Lower lobe of right lung (tissue), 2 donors: ENCODE data around the gene BPIFB1. TPM values are rescaled to one million over a fixed set of nuclear protein-coding genes. Genes with fewer than 3 reads are reported as not detected.

Experiments used
- ATAC-seq, 2 donors: fragments of 200-7000 bp; cut with Tn5 transposase; one replicate each; pipeline ENCODE4 v1.9.1; 2020 to 2022; ENCODE audit warnings: mild to moderate bottlenecking in 2 of 2, moderate library complexity in 2 of 2
- DNase-seq: peaks from one replicate; pipeline ENCODE4 v3.0.0-alpha.2; 2020
- H3K27ac ChIP-seq: fragments of 200-600 bp; one replicate; pipeline ENCODE4 v1.8.0; 2022
- H3K27me3 ChIP-seq: fragments of 200-600 bp; one replicate; pipeline ENCODE4 v1.8.0; 2022; ENCODE audit warnings: low read depth
- H3K36me3 ChIP-seq: fragments of 200-600 bp; one replicate; pipeline ENCODE4 v1.8.0; 2022; ENCODE audit warnings: mild to moderate bottlenecking
- H3K4me1 ChIP-seq: fragments of 200-600 bp; one replicate; pipeline ENCODE4 v1.8.0; 2022
- H3K4me3 ChIP-seq: fragments of 200-600 bp; one replicate; pipeline ENCODE4 v1.8.0; 2022; ENCODE audit warnings: mild to moderate bottlenecking
- H3K9me3 ChIP-seq: fragments of 200-600 bp; one replicate; pipeline ENCODE4 v1.8.0; 2022
- intact Hi-C: fragments of 100-400 bp; cut with DNase I; formaldehyde crosslinking; loops from one replicate; pipeline ENCODE4 v1.11.0; 2022
- total RNA-seq: library from RNA; stranded (reverse); fragmentation: NEBNext Ultra II Directional; extraction: Animal tissue kit (Norgen Biotek cat#: 25700); gene quantifications from one replicate; pipeline ENCODE4 v1.2.1, GENCODE V29; 2021
- TF ChIP-seq, protein P1 (sequence below): fragments of 200-600 bp; IDR thresholded peaks from one replicate; pipeline ENCODE4 v1.8.0; 2022; ENCODE audit warnings: antibody characterized with exemption, mild to moderate bottlenecking
- donor health status: DM: no; HTN: yes; CAD: no; lungs with severe emphysema.

BPIFB1 gene
- total RNA-seq, 1 donor from 2014 or later, result 263 TPM

DNA sequence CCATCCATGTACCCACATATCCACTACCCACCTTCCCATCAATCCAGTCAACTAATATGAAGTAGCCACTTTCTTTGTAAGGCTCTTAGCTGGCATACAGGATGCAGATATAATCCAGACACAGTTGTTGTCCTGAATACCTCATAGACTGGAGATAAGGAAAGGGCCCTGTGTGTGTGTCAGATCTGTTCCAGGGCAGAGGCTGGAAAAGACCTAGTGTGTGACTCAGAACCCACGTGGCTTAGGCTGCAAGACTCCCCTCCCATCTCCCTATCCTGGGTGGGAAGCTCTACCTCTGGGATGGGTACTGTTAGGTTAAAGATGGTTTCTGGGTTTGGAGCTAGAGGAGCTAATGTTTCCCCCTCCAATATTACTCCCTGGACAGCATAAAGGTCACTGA, 43.6 kb upstream of the BPIFB1 start:
- intact Hi-C loops, result no loop called here
- ATAC-seq (peak in 1 of 2 donors; percentile 26), DNase-seq (no peak)
- H3K36me3 ChIP-seq, result no peaks in the 10 kb centered on the region
- no peak overlapping the region for H3K27ac ChIP-seq
- H3K9me3 ChIP-seq, result no peaks in the 10 kb centered on the region
- no peak overlapping the region for H3K4me3 ChIP-seq
- H3K4me1 ChIP-seq, result no peaks in the 10 kb centered on the region
- TF ChIP-seq, protein P1, sequence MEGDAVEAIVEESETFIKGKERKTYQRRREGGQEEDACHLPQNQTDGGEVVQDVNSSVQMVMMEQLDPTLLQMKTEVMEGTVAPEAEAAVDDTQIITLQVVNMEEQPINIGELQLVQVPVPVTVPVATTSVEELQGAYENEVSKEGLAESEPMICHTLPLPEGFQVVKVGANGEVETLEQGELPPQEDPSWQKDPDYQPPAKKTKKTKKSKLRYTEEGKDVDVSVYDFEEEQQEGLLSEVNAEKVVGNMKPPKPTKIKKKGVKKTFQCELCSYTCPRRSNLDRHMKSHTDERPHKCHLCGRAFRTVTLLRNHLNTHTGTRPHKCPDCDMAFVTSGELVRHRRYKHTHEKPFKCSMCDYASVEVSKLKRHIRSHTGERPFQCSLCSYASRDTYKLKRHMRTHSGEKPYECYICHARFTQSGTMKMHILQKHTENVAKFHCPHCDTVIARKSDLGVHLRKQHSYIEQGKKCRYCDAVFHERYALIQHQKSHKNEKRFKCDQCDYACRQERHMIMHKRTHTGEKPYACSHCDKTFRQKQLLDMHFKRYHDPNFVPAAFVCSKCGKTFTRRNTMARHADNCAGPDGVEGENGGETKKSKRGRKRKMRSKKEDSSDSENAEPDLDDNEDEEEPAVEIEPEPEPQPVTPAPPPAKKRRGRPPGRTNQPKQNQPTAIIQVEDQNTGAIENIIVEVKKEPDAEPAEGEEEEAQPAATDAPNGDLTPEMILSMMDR, result no peak
- H3K27me3 ChIP-seq, result no peaks in the 10 kb centered on the region

DNA sequence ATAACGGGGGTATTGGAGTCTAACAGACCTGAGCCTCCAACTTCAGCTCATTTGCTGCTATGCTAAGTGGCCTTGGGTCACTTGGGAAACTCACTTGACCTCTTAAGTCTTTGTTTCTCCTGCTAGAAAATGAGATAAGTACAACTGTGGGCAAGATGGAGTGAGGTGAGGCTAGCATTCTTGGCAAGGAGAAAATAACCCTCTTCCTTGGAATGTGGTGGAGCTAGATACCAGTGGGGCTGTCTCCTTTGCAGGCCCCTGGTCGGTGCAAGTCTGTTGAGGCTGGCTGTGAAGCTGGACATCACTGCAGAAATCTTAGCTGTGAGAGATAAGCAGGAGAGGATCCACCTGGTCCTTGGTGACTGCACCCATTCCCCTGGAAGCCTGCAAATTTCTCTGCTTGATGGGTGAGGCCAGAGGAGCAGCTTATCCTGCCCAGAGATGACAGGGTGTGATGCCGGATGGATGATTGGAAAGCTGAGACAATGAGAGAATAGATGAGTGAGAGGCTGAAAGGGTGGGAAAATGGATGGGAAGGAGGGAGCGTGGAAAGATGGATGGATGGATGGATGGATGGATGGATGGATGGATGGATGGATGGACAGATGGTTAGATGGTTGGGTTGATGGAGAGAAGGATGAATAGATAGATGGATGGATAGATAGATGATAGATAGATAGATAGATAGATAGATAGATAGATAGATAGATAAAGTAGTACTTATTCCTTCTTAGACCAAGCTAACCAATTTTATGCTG, 42.9 kb upstream of the BPIFB1 start:
- DNase-seq (no peak), ATAC-seq (peak in 1 of 2 donors; percentile 48)
- Histone ChIP-seq H3K4me3 (no peak overlapping the region), H3K9me3 (no peaks in the 10 kb centered on the region), H3K27ac (no peak overlapping the region), H3K4me1 (no peaks in the 10 kb centered on the region), H3K27me3 (no peaks in the 10 kb centered on the region), H3K36me3 (no peaks in the 10 kb centered on the region)
- intact Hi-C loops, result no loop called here
- TF ChIP-seq, protein P1, result no peak

DNA sequence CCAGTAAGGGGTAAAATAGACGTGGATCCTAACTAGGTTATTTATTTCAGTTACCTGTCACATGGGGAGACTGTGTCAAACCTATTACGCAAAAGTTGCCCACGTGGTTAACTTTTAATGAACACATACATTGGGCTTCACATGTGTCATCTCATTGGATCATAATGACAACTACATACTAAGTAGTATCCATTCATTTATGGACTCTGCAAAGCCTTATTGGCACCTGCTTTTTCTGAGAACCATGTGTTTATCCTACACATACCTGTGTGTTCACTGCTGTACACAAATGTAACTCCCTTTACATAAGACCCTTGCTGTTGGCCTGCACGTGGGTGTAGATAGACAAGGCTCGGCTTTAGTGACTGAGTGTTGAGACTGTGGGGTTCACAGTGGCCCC, 42.1 kb upstream of the BPIFB1 start:
- no peaks in the 10 kb centered on the region for H3K4me1 ChIP-seq
- H3K27me3 ChIP-seq, result no peaks in the 10 kb centered on the region
- intact Hi-C loops, result no loop called here
- H3K4me3 ChIP-seq, result no peak overlapping the region
- DNase-seq (no peak), ATAC-seq (no peak)
- H3K9me3 ChIP-seq, result no peaks in the 10 kb centered on the region
- TF ChIP-seq, protein P1, result no peak
- no peak overlapping the region for H3K27ac ChIP-seq
- H3K36me3 ChIP-seq, result no peaks in the 10 kb centered on the region

- Histone ChIP-seq H3K4me1 (no peaks in the 10 kb centered on the region), H3K27ac (no peak overlapping the region), H3K36me3 (no peaks in the 10 kb centered on the region), H3K27me3 (no peaks in the 10 kb centered on the region), H3K9me3 (no peaks in the 10 kb centered on the region), H3K4me3 (no peak overlapping the region)
- DNase-seq (no peak), ATAC-seq (no peak)
- TF ChIP-seq, protein P1, result no peak
- intact Hi-C loops, result no loop called here
Measured at GRCh38 chr20:33242319-33243100, 40.5 kb upstream of the BPIFB1 start.

GRCh38 chr20:33246077-33246476, 36.9 kb upstream of the BPIFB1 start:
- intact Hi-C loops, result no loop called here
- no peaks in the 10 kb centered on the region for H3K36me3 ChIP-seq
- H3K4me3 ChIP-seq, result no peak overlapping the region
- H3K4me1 ChIP-seq, result no peaks in the 10 kb centered on the region
- no peak for ATAC-seq
- DNase-seq, result no peak
- TF ChIP-seq, protein P1, result no peak
- H3K27me3 ChIP-seq, result no peaks in the 10 kb centered on the region
- no peaks in the 10 kb centered on the region for H3K9me3 ChIP-seq
- no peak overlapping the region for H3K27ac ChIP-seq
